ENCODE results near the gene RNF114.
"Not testable (repeated sequence)": the region's sequence is repeated elsewhere in the genome, so short reads cannot be mapped to it uniquely, and the experiment has no call there.

Gene RNF114

GRCh38 chr20:49957089-49957938, 21.1 kb downstream of the RNF114 start:
- peak; percentile 89 for FAIRE-seq
- DNase-seq (ENCODE audit: insufficient read length, low spot score), result not testable (repeated sequence)

- no peak for FAIRE-seq
- no peak for DNase-seq (ENCODE audit: insufficient read length, low spot score)
These were observed 25.2 kb downstream of the RNF114 start for GRCh38 chr20:49961413-49961812.

DNA sequence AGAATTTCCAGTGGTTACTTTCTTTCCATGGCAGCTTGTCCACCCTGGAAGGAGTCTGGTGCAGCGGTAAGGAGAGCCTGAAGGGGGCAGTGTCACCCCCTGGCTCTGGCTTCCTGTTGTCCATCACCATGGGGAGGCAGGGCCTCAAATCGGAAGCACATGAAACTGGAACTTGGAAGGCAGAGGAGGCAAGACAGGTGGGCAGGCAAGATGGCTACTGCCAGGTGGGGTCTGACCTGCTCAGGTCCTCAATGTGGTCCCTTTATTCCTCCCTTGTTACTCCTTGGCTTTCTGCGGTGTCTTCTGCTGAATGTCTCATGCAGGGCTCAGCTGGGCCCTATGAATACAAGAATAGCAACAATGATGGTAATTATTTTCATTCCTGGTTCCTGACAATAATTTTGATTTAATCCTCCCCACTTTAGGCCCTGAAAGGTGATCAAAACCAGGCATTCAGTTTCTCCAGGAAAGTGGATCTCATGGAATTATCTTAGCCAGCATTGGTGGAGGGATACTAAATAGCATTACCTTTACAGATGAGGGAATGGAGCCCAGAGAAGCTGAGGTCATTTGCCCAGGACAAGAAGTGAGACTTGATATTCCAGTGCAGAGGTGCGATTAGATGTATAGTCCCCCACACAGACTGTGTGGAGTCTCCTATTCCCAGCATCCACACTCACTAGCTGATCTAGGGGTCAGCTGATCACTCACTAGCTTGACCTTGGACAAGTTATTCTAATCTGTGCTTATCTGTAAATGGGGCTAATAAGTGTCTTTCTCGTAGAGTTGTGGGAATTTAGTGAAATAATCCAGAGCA, 29.0 kb downstream of the RNF114 start:
- FAIRE-seq (peak; percentile 81), DNase-seq (ENCODE audit: insufficient read length, low spot score) (peak; percentile 89)

DNA sequence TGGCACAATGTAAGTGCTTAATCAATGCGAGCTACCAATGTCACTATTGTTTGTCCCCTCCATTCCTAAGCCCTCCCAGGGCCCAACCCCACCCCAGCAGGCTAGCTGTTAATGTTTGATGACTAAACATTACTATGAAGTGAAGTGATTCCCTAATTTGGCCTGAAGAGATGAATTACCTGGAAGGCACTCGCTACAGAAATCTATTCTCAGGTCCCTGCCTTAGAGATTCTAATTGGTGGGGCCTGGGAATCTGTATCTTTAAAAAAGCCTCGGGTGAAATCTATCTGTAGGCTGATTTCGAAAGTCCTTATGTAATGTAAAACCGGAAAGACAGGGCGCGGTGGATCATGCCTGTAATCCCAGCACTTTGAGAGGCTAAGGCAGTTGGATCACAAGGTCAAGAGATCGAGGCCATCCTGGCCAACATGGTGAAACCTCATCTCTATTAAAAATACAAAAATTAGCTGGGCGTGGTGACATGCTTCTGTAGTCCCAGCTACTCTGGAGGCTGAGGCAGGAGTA, 29.6 kb downstream of the RNF114 start:
- DNase-seq (ENCODE audit: insufficient read length, low spot score) (no peak), FAIRE-seq (no peak)

DNA sequence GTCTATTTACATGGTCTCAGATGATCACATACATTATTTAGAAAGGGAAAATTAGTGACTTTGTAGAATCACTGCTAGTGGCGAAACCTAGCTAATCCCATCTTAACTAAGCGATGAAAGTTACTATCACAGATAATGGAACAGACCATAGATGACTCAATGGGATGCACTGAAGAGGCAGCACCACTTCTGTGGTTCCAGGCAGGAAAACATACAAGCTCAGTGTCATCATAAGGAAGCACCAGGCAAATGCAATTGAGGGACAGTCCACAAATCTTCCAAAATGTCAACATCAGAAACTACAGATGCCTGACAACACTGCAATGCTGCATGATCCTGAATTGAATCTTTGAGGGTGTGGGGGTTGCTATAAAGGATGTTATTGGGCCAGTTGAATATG, 30.7 kb downstream of the RNF114 start:
- DNase-seq (ENCODE audit: insufficient read length, low spot score) (no peak), FAIRE-seq (peak; percentile 74)

- FAIRE-seq (no peak), DNase-seq (ENCODE audit: insufficient read length, low spot score) (no peak)
These were observed 33.0 kb downstream of the RNF114 start for GRCh38 chr20:49969234-49969633.

GRCh38 chr20:49969946-49970345, 33.7 kb downstream of the RNF114 start:
- FAIRE-seq, result peak; percentile 88
- DNase-seq (ENCODE audit: insufficient read length, low spot score), result no peak

DNA sequence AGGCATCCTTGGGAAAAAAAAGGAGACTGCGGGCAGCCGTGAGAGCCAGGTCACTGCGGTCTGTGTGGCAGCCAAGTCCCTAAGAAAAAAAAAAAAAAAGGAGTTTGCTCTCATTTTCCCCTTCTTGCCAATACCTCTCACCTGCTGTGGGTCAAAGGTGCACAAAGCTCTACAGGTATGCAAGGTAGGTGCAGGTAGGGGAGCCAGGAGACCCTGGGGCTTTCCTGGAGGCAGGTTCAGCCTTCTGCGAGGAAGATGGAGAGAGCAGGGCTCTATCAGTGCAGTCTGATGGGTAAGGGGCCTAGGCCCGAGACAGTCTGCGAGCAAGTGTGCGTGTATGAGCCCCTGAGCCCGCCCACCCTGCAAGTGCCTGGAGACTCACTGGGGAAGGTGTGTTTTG, 34.3 kb downstream of the RNF114 start:
- DNase-seq (ENCODE audit: insufficient read length, low spot score) (no peak), FAIRE-seq (no peak)

- FAIRE-seq (peak; percentile 80), DNase-seq (ENCODE audit: insufficient read length, low spot score) (no peak)
These were observed 37.8 kb downstream of the RNF114 start for GRCh38 chr20:49973981-49974380.

GRCh38 chr20:49976542-49976941, 40.3 kb downstream of the RNF114 start:
- no peak for DNase-seq (ENCODE audit: insufficient read length, low spot score)

GRCh38 chr20:49977740-49978139, 41.5 kb downstream of the RNF114 start:
- not testable (repeated sequence) for DNase-seq (ENCODE audit: insufficient read length, low spot score); FAIRE-seq

More at GRCh38 chr20:49976542-49976941, 40.3 kb downstream of the RNF114 start:
- FAIRE-seq, result peak; percentile 9

GRCh38 chr20:49978685-49979029, 42.5 kb downstream of the RNF114 start:
- DNase-seq (ENCODE audit: insufficient read length, low spot score) (no peak), FAIRE-seq (no peak)

DNA sequence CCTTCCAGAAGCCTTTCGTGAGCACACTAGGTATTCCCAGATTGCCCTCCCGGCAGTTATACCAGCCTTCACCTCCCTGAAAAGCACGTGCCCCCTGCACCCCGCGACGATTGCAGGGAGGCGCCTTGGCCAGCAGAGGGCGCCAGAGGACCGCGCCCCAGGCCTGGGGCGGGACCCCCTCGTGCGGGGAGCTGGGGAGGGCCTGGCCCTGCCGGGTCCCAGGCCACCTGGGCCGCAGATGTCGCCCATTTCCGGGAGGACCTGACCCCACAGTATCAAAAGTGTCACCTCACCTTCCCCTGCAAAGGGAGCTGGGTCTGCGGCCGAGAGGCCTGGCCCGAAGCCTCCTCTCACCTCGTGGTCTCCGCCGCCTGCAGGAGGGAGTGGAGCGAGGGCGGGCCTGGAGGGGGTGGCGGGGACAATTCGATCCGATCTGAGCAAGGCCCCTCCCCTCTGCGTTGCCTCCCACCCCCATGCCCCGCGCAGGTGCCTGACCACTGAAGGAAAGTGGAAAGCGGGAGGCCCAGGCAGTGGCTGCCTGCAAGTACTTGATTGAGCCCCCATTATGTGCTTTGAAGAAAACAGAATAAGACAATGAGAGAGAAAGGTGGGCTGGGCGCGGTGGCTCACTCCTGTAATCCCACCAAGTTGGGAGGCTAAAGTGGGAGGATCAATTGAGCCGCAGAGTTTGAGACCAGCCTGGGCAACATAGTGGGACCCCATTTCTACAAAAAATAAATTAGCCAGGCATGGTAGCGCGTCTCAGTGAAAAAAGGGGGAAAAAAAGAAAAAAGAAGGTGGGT, 43.0 kb downstream of the RNF114 start:
- peak; percentile 93 for FAIRE-seq
- peak; percentile 95 for DNase-seq (ENCODE audit: insufficient read length, low spot score)

GRCh38 chr20:49980140-49981008, 44.2 kb downstream of the RNF114 start:
- FAIRE-seq (no peak), DNase-seq (ENCODE audit: insufficient read length, low spot score) (no peak)

- FAIRE-seq, result no peak
- DNase-seq (ENCODE audit: insufficient read length, low spot score), result no peak
These were observed 45.2 kb downstream of the RNF114 start for GRCh38 chr20:49981218-49982071.

DNA sequence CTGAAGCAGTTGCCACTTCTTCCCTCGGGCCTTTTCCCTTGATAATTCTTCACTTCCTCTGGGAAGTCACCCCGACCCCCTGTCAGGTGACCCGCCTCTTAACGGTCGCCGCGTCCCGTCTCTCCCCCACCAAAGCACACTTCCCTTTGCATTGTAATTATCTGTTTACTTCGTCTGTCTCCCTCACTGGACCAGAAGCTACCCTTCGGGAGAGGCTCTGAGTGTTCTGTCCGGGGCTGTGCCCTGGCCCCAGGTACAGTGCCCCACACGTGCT, 45.8 kb downstream of the RNF114 start:
- no peak for DNase-seq (ENCODE audit: insufficient read length, low spot score)
- no peak for FAIRE-seq

GRCh38 chr20:49982346-49983122, 46.3 kb downstream of the RNF114 start, which contains the start of gene SNAI1:
TSS of gene SNAI1 (plus strand) at chr20:49982980. CDS start at chr20:49983060, 80 bp downstream.
- FAIRE-seq (peak; percentile 85), DNase-seq (ENCODE audit: insufficient read length, low spot score) (peak; percentile 100)
